A673 (cell line): Measurements from ENCODE around the gene GSDMA. TPM values are rescaled to one million over a fixed set of nuclear protein-coding genes. Genes with fewer than 3 reads are reported as not detected.

Source experiments
- BruUV-seq: library from RNA; stranded (reverse); fragments of 400-500 nt; replicated peaks from 2 replicates; lab custom pipeline; 2021; lab: Mats Ljungman, UMichigan
- CTCF ChIA-PET: fragments of 300-600 bp; sonication (Branson Sonifier 250); formaldehyde crosslinking; loops from one replicate; lab custom pipeline; 2022; ENCODE audit warnings: antibody characterized with exemption; lab: Charles Lee
- POLR2A ChIA-PET: fragments of 300-600 bp; sonication (Branson Sonifier 250); formaldehyde crosslinking; loops from one replicate; lab custom pipeline; 2022; ENCODE audit warnings: antibody characterized with exemption; ENCODE audit not compliant: low non-redundant PET; lab: Charles Lee
- DNase-seq: peaks from one replicate; pipeline ENCODE4 v3.0.0-alpha.2; 2015; ENCODE audit warnings: low spot score
- H3K27ac ChIP-seq: fragments of 200-600 bp; sonication (generic); 2 replicates; pipeline ENCODE4 v1.5.1; 2016; ENCODE audit warnings: mixed run types, low read depth, mild to moderate bottlenecking, mixed read lengths, antibody characterized with exemption, low read length; ENCODE audit not compliant: poor library complexity, severe bottlenecking
- H3K27me3 ChIP-seq: fragments of 200-600 bp; sonication (generic); replicated peaks from 2 replicates; pipeline ENCODE4 v1.6.1; 2017; ENCODE audit warnings: mixed run types, low read depth, mild to moderate bottlenecking, mixed read lengths, antibody characterized with exemption, low read length; ENCODE audit not compliant: insufficient read depth, poor library complexity
- H3K36me3 ChIP-seq: fragments of 200-600 bp; sonication (generic); 2 replicates; pipeline ENCODE4 v1.6.1; 2016; ENCODE audit warnings: mixed run types, mild to moderate bottlenecking, mixed read lengths, antibody characterized with exemption, low read length; ENCODE audit not compliant: insufficient read depth, poor library complexity, severe bottlenecking
- H3K4me1 ChIP-seq: fragments of 200-600 bp; sonication (generic); 2 replicates; pipeline ENCODE4 v1.6.1; 2017; ENCODE audit warnings: mixed run types, mild to moderate bottlenecking, mixed read lengths, antibody characterized with exemption, low read length; ENCODE audit not compliant: insufficient read depth, poor library complexity, severe bottlenecking
- H3K4me3 ChIP-seq: fragments of 200-600 bp; sonication (generic); 2 replicates; pipeline ENCODE4 v1.5.1; 2016; ENCODE audit warnings: low read depth, mixed run types, mild to moderate bottlenecking, mixed read lengths, low read length; ENCODE audit not compliant: poor library complexity, severe bottlenecking
- H3K9me3 ChIP-seq: fragments of 200-600 bp; sonication (generic); 2 replicates; pipeline ENCODE4 v1.6.1; 2016; ENCODE audit warnings: mixed run types, low read depth, mild to moderate bottlenecking, mixed read lengths, antibody characterized with exemption, low read length; ENCODE audit not compliant: poor library complexity, severe bottlenecking
- EZH2 ChIP-seq: fragments of 200-600 bp; sonication (generic); IDR thresholded peaks from 2 replicates; pipeline ENCODE4 v1.6.1; 2017; ENCODE audit warnings: borderline replicate concordance, low read depth, mild to moderate bottlenecking, mixed read lengths, antibody characterized with exemption, low read length; ENCODE audit not compliant: poor library complexity, severe bottlenecking
- intact Hi-C: fragments of 100-400 bp; cut with micrococcal nuclease; formaldehyde crosslinking; loops from one replicate; pipeline ENCODE4 v1.10.0; 2022; ENCODE audit not compliant: unreplicated experiment
- total RNA-seq: library from RNA; stranded (reverse); gene quantifications from 2 replicates; pipeline ENCODE4 v1.2.3, GENCODE V29; 2021
- TF ChIP-seq, protein P1 (sequence below): fragments of 300-800, 200-600 bp; sonication (generic); conservative IDR thresholded peaks from 2 replicates; pipeline ENCODE4 v1.5.1; 2017; ENCODE audit warnings: low read depth, mild to moderate bottlenecking, antibody characterized with exemption, low read length, moderate library complexity, mixed read lengths

Gene GSDMA
- total RNA-seq, 1 experiment from 2014 or later, result not detected

GRCh38 chr17:39973496-39973895 is 10.7 kb downstream of the GSDMA start:
- no peak for TF ChIP-seq EZH2
- TF ChIP-seq, protein P1, sequence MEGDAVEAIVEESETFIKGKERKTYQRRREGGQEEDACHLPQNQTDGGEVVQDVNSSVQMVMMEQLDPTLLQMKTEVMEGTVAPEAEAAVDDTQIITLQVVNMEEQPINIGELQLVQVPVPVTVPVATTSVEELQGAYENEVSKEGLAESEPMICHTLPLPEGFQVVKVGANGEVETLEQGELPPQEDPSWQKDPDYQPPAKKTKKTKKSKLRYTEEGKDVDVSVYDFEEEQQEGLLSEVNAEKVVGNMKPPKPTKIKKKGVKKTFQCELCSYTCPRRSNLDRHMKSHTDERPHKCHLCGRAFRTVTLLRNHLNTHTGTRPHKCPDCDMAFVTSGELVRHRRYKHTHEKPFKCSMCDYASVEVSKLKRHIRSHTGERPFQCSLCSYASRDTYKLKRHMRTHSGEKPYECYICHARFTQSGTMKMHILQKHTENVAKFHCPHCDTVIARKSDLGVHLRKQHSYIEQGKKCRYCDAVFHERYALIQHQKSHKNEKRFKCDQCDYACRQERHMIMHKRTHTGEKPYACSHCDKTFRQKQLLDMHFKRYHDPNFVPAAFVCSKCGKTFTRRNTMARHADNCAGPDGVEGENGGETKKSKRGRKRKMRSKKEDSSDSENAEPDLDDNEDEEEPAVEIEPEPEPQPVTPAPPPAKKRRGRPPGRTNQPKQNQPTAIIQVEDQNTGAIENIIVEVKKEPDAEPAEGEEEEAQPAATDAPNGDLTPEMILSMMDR, result no peak
- Histone ChIP-seq H3K4me3 (no peak overlapping the region), H3K27ac (no peak overlapping the region), H3K27me3 (no peaks in the 10 kb centered on the region), H3K4me1 (no peaks in the 10 kb centered on the region), H3K36me3 (no peaks in the 10 kb centered on the region), H3K9me3 (no peaks in the 10 kb centered on the region)
- BruUV-seq, result no TSS peak
- DNase-seq, result no peak
- ChIA-PET CTCF (interaction anchor here (0.6 kb wide), 1 partner anchor 329 kb away, joined by 3 read pairs; no protein-coding TSS in a partner anchor), POLR2A (no interaction called here)
- intact Hi-C loops, result no loop called here

- intact Hi-C loops, result no loop called here
- ChIA-PET CTCF (no interaction called here), POLR2A (no interaction called here)
- no peak for DNase-seq
- Histone ChIP-seq H3K27me3 (no peaks in the 10 kb centered on the region), H3K36me3 (no peaks in the 10 kb centered on the region), H3K4me3 (no peak overlapping the region), H3K9me3 (no peaks in the 10 kb centered on the region), H3K4me1 (no peaks in the 10 kb centered on the region), H3K27ac (no peak overlapping the region)
- no peak for TF ChIP-seq EZH2
- TF ChIP-seq, protein P1, result no peak
- BruUV-seq, result no TSS peak
Measured at GRCh38 chr17:39974433-39974832, 11.6 kb downstream of the GSDMA start.

GRCh38 chr17:39975801-39976200 is 13.0 kb downstream of the GSDMA start:
- ChIA-PET CTCF (no interaction called here), POLR2A (no interaction called here)
- TF ChIP-seq, protein P1, result no peak
- no peak for TF ChIP-seq EZH2
- no peaks in the 10 kb centered on the region for H3K27me3 ChIP-seq
- H3K4me1 ChIP-seq, result no peaks in the 10 kb centered on the region
- no peaks in the 10 kb centered on the region for H3K9me3 ChIP-seq
- intact Hi-C loops, result no loop called here
- BruUV-seq, result no TSS peak
- DNase-seq, result no peak
- no peak overlapping the region for H3K4me3 ChIP-seq
- no peaks in the 10 kb centered on the region for H3K36me3 ChIP-seq
- no peak overlapping the region for H3K27ac ChIP-seq
